ENCODE results near the gene AGAP1. TPM values are rescaled to one million over a fixed set of nuclear protein-coding genes. Genes with fewer than 3 reads are reported as not detected.
"Not testable (repeated sequence)": the region's sequence is repeated elsewhere in the genome, so short reads cannot be mapped to it uniquely, and the experiment has no call there.

The AGAP1 gene
- total RNA-seq, 2 experiments from 2014 or later: 0.89 to 0.97 TPM

GRCh38 chr2:236078297-236079255 is 584.7 kb downstream of the AGAP1 start:
- no peak for DNase-seq
- Mint-ChIP-seq H3K4me1 (no peaks in the 10 kb centered on the region), H3K9me3 (no peaks in the 10 kb centered on the region), H3K27me3 (no peaks in the 10 kb centered on the region), H3K27ac (no peak overlapping the region), H3K36me3 (ENCODE audit: low read depth) (no peaks in the 10 kb centered on the region), H3K4me3 (no peak overlapping the region)
- POLR2A ChIA-PET: no interaction called here
- CTCF ChIA-PET: no interaction called here

- Mint-ChIP-seq H3K27me3 (no peaks in the 10 kb centered on the region), H3K4me3 (no peak overlapping the region), H3K4me1 (no peaks in the 10 kb centered on the region), H3K36me3 (ENCODE audit: low read depth) (no peaks in the 10 kb centered on the region), H3K27ac (no peak overlapping the region), H3K9me3 (no peaks in the 10 kb centered on the region)
- no peak for DNase-seq
- ChIA-PET CTCF (no interaction called here), POLR2A (no interaction called here)
Measured at GRCh38 chr2:236080412-236080811, 586.6 kb downstream of the AGAP1 start.

- POLR2A ChIA-PET: no interaction called here
- CTCF ChIA-PET: no interaction called here
- no peaks in the 10 kb centered on the region for H3K4me1 Mint-ChIP-seq
- H3K27ac Mint-ChIP-seq: no peak overlapping the region
- no peaks in the 10 kb centered on the region for H3K36me3 Mint-ChIP-seq (ENCODE audit: low read depth)
- H3K27me3 Mint-ChIP-seq: no peaks in the 10 kb centered on the region
- no peak for DNase-seq
- H3K9me3 Mint-ChIP-seq: no peaks in the 10 kb centered on the region
- no peak overlapping the region for H3K4me3 Mint-ChIP-seq
Measured at GRCh38 chr2:236081171-236081570, 587.3 kb downstream of the AGAP1 start.

- Mint-ChIP-seq H3K27ac (no peak overlapping the region), H3K27me3 (no peaks in the 10 kb centered on the region), H3K4me3 (no peak overlapping the region), H3K9me3 (no peaks in the 10 kb centered on the region), H3K4me1 (no peaks in the 10 kb centered on the region), H3K36me3 (ENCODE audit: low read depth) (no peaks in the 10 kb centered on the region)
- ChIA-PET POLR2A (no interaction called here), CTCF (interaction anchor here (1.1 kb wide), 1 partner anchor 14 kb away, joined by 4 read pairs; no protein-coding TSS in a partner anchor)
- DNase-seq: no peak
Measured at GRCh38 chr2:236082061-236082460, 588.2 kb downstream of the AGAP1 start.

- DNase-seq: no peak
- Mint-ChIP-seq H3K4me3 (no peak overlapping the region), H3K27me3 (no peaks in the 10 kb centered on the region), H3K27ac (no peak overlapping the region), H3K36me3 (ENCODE audit: low read depth) (no peaks in the 10 kb centered on the region), H3K9me3 (no peaks in the 10 kb centered on the region), H3K4me1 (no peaks in the 10 kb centered on the region)
- POLR2A ChIA-PET: no interaction called here
- CTCF ChIA-PET: no interaction called here
Measured at GRCh38 chr2:236083934-236084333, 590.1 kb downstream of the AGAP1 start.

GRCh38 chr2:236085211-236085610 is 591.4 kb downstream of the AGAP1 start:
- no peaks in the 10 kb centered on the region for H3K36me3 Mint-ChIP-seq (ENCODE audit: low read depth)
- ChIA-PET CTCF (interaction anchor here (0.7 kb wide), 1 partner anchor 11 kb away, joined by 3 read pairs; no protein-coding TSS in a partner anchor), POLR2A (no interaction called here)
- H3K27ac Mint-ChIP-seq: no peak overlapping the region
- no peaks in the 10 kb centered on the region for H3K27me3 Mint-ChIP-seq
- DNase-seq: no peak
- no peak overlapping the region for H3K4me3 Mint-ChIP-seq
- no peaks in the 10 kb centered on the region for H3K4me1 Mint-ChIP-seq
- H3K9me3 Mint-ChIP-seq: no peaks in the 10 kb centered on the region

GRCh38 chr2:236085647-236086046 is 591.8 kb downstream of the AGAP1 start:
- DNase-seq: no peak
- no peak overlapping the region for H3K27ac Mint-ChIP-seq
- no peaks in the 10 kb centered on the region for H3K9me3 Mint-ChIP-seq
- H3K36me3 Mint-ChIP-seq (ENCODE audit: low read depth): no peaks in the 10 kb centered on the region
- H3K4me3 Mint-ChIP-seq: no peak overlapping the region
- H3K4me1 Mint-ChIP-seq: no peaks in the 10 kb centered on the region
- no peaks in the 10 kb centered on the region for H3K27me3 Mint-ChIP-seq
- ChIA-PET CTCF (no interaction called here), POLR2A (no interaction called here)

GRCh38 chr2:236086403-236086970 is 592.6 kb downstream of the AGAP1 start:
- no peak overlapping the region for H3K4me3 Mint-ChIP-seq
- no peak overlapping the region for H3K27ac Mint-ChIP-seq
- no peaks in the 10 kb centered on the region for H3K36me3 Mint-ChIP-seq (ENCODE audit: low read depth)
- no peaks in the 10 kb centered on the region for H3K9me3 Mint-ChIP-seq
- no peak for DNase-seq
- ChIA-PET POLR2A (no interaction called here), CTCF (no interaction called here)
- H3K27me3 Mint-ChIP-seq: no peaks in the 10 kb centered on the region
- H3K4me1 Mint-ChIP-seq: no peaks in the 10 kb centered on the region

GRCh38 chr2:236086971-236087465 is 593.2 kb downstream of the AGAP1 start:
- Mint-ChIP-seq H3K4me3 (no peak overlapping the region), H3K9me3 (no peaks in the 10 kb centered on the region), H3K27ac (no peak overlapping the region), H3K4me1 (no peaks in the 10 kb centered on the region), H3K27me3 (no peaks in the 10 kb centered on the region), H3K36me3 (ENCODE audit: low read depth) (no peaks in the 10 kb centered on the region)
- CTCF ChIA-PET: no interaction called here
- POLR2A ChIA-PET: no interaction called here
- no peak for DNase-seq

GRCh38 chr2:236088368-236089057 is 594.7 kb downstream of the AGAP1 start:
- H3K36me3 Mint-ChIP-seq (ENCODE audit: low read depth): no peaks in the 10 kb centered on the region
- CTCF ChIA-PET: no interaction called here
- H3K4me1 Mint-ChIP-seq: no peaks in the 10 kb centered on the region
- no peaks in the 10 kb centered on the region for H3K9me3 Mint-ChIP-seq
- no peak overlapping the region for H3K4me3 Mint-ChIP-seq
- no peak for DNase-seq
- no peaks in the 10 kb centered on the region for H3K27me3 Mint-ChIP-seq
- H3K27ac Mint-ChIP-seq: no peak overlapping the region
- POLR2A ChIA-PET: no interaction called here

- Mint-ChIP-seq H3K27me3 (no peaks in the 10 kb centered on the region), H3K4me3 (no peak overlapping the region), H3K27ac (no peak overlapping the region), H3K9me3 (no peaks in the 10 kb centered on the region), H3K4me1 (no peaks in the 10 kb centered on the region), H3K36me3 (ENCODE audit: low read depth) (no peaks in the 10 kb centered on the region)
- POLR2A ChIA-PET: no interaction called here
- DNase-seq: no peak
- CTCF ChIA-PET: no interaction called here
Measured at GRCh38 chr2:236089271-236090026, 595.6 kb downstream of the AGAP1 start.

- Mint-ChIP-seq H3K4me3 (no peak overlapping the region), H3K27me3 (no peaks in the 10 kb centered on the region), H3K36me3 (ENCODE audit: low read depth) (no peaks in the 10 kb centered on the region), H3K4me1 (no peaks in the 10 kb centered on the region), H3K27ac (no peak overlapping the region), H3K9me3 (no peaks in the 10 kb centered on the region)
- no peak for DNase-seq
- ChIA-PET CTCF (no interaction called here), POLR2A (no interaction called here)
Measured at GRCh38 chr2:236090027-236090382, 596.2 kb downstream of the AGAP1 start.

- H3K27ac Mint-ChIP-seq; H3K4me3 Mint-ChIP-seq; DNase-seq; H3K4me1 Mint-ChIP-seq; CTCF ChIA-PET; H3K36me3 Mint-ChIP-seq (ENCODE audit: low read depth); H3K9me3 Mint-ChIP-seq; H3K27me3 Mint-ChIP-seq; POLR2A ChIA-PET: not testable (repeated sequence)
Measured at GRCh38 chr2:236090826-236091225, 597.0 kb downstream of the AGAP1 start.
